Body of pancreas (tissue), 4 donors: ENCODE results near the gene UBR1. TPM values are rescaled to one million over a fixed set of nuclear protein-coding genes. Genes with fewer than 3 reads are reported as not detected.

Experiments
- ATAC-seq: fragments of 150-250 bp; one replicate; pipeline ENCODE4 v1.9.1; 2016
- DNase-seq, 4 donors: peaks; one replicate each; pipeline ENCODE4 v3.0.0-alpha.2; 2019
- H3K27ac ChIP-seq, 4 donors: fragments of 200-600 bp; sonication (generic); 1 replicate in 3 of 4; 2 replicates in 1 of 4; pipeline versions ENCODE4 v1.5.1 to v1.6.1; 2016 to 2019; ENCODE audit warnings: mild to moderate bottlenecking in 1 of 4, mixed read lengths in 1 of 4, moderate library complexity in 1 of 4
- H3K27me3 ChIP-seq, 2 donors: fragments of 200-600 bp; sonication (generic); one replicate each; pipeline ENCODE4 v1.6.0; 2016; ENCODE audit warnings: mild to moderate bottlenecking in 1 of 2
- H3K36me3 ChIP-seq, 2 donors: fragments of 200-600 bp; sonication (generic); replicated peaks in 1 of 2; 2 replicates each; pipeline ENCODE4 v1.5.1; 2016; ENCODE audit warnings: low read depth in 2 of 2; ENCODE audit not compliant: insufficient read depth in 1 of 2
- H3K4me1 ChIP-seq: fragments of 200-600 bp; sonication (generic); one replicate; pipeline ENCODE4 v1.6.0; 2016
- H3K4me3 ChIP-seq, 2 donors: fragments of 200-600 bp; sonication (generic); 1 replicate in 1 of 2; 2 replicates in 1 of 2; pipeline ENCODE4 v1.5.1; 2016 to 2019
- H3K9me3 ChIP-seq, 3 donors: fragments of 200-600 bp; sonication (generic); 1 replicate in 2 of 3; 2 replicates in 1 of 3; pipeline ENCODE4 v1.5.1; 2016
- POLR2A ChIP-seq, 3 donors: fragments of 450-650 bp; IDR thresholded peaks; one replicate each; pipeline ENCODE4 v1.6.1; 2016; ENCODE audit warnings: antibody characterized with exemption in 3 of 3, mild to moderate bottlenecking in 2 of 3
- WGBS, 2 donors: methylation state at CpG; one replicate each; pipeline ENCODE4 v1.1.5; 2017; 5-methylcytosine and 5-hydroxymethylcytosine counted together
- intact Hi-C: fragments of 100-400 bp; cut with DNase I; formaldehyde crosslinking; loops from one replicate; pipeline ENCODE4 v1.15.1; 2023
- total RNA-seq, 2 donors: library from RNA; depleted of rRNA; stranded (reverse); fragments of >200 nt; gene quantifications; one replicate each; pipeline ENCODE4 v1.1.0, GENCODE V29; 2016
- TF ChIP-seq, protein P1 (sequence below), 7 experiments: fragments of 450-650 bp in 4 of 7; fragments of 200-600 bp in 3 of 7; sonication (generic) in 3 of 7; IDR thresholded peaks; one replicate each; pipeline ENCODE4 v1.5.1; 2016 to 2019; ENCODE audit warnings: antibody characterized with exemption in 7 of 7

UBR1 gene
- total RNA-seq, 2 donors from 2014 or later, result 18.5 to 29.3 TPM

GRCh38 chr15:42921342-42921731, 184.5 kb downstream of the UBR1 start:
- H3K27me3 ChIP-seq, result no peaks in the 10 kb centered on the region
- DNase-seq (peak; percentile 9 to 23 (median 20)), ATAC-seq (no peak)
- peaks cover 7% of the 10 kb centered on the region for H3K4me1 ChIP-seq
- TF ChIP-seq POLR2A (IDR thresholded peaks at IDR 0.05), result no peak
- TF ChIP-seq, protein P1, sequence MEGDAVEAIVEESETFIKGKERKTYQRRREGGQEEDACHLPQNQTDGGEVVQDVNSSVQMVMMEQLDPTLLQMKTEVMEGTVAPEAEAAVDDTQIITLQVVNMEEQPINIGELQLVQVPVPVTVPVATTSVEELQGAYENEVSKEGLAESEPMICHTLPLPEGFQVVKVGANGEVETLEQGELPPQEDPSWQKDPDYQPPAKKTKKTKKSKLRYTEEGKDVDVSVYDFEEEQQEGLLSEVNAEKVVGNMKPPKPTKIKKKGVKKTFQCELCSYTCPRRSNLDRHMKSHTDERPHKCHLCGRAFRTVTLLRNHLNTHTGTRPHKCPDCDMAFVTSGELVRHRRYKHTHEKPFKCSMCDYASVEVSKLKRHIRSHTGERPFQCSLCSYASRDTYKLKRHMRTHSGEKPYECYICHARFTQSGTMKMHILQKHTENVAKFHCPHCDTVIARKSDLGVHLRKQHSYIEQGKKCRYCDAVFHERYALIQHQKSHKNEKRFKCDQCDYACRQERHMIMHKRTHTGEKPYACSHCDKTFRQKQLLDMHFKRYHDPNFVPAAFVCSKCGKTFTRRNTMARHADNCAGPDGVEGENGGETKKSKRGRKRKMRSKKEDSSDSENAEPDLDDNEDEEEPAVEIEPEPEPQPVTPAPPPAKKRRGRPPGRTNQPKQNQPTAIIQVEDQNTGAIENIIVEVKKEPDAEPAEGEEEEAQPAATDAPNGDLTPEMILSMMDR (IDR thresholded peaks at IDR 0.05), result no peak
- H3K27ac ChIP-seq, result peak overlapping the region in 1 of 4 donors; percentile 82
- peak overlapping the region in 1 of 2 donors; percentile 56 for H3K4me3 ChIP-seq
- WGBS, 2 donors, result 7% methylated on average over 11 to 19 of the region's 19 CpGs
- H3K9me3 ChIP-seq, result no peaks in the 10 kb centered on the region
- intact Hi-C loops, result no loop called here
- no peaks in the 10 kb centered on the region for H3K36me3 ChIP-seq

- H3K9me3 ChIP-seq, result no peaks in the 10 kb centered on the region
- H3K36me3 ChIP-seq, result no peaks in the 10 kb centered on the region
- intact Hi-C loops, result no loop called here
- H3K4me3 ChIP-seq, result peak within 1 kb of the TSS; percentile 56 to 98
- peak within 1 kb of the TSS; percentile 68 to 87 (median 82) for H3K27ac ChIP-seq
- ATAC-seq, result peak; percentile 99
- peaks cover 7% of the 10 kb centered on the region for H3K4me1 ChIP-seq
- peak; percentile 98 to 99 (median 98) for DNase-seq
- TF ChIP-seq, protein P1 (IDR thresholded peaks at IDR 0.05), result peak in 4 of 7 experiments; percentile 34 to 42 (median 39)
- peak; percentile 50 to 90 (median 84) for TF ChIP-seq POLR2A (IDR thresholded peaks at IDR 0.05)
- 0% methylated on average over 3 to 69 of the region's 72 CpGs for WGBS, 2 donors
- H3K27me3 ChIP-seq, result no peaks in the 10 kb centered on the region
These were observed 185.1 kb downstream of the UBR1 start, which contains the start of gene TTBK2 for GRCh38 chr15:42920519-42921341. TTBK2 (minus strand) TSS chr15:42920778; CDS start chr15:42878617, 42,161 bp downstream.

- peak; percentile 24 for ATAC-seq
- Histone ChIP-seq H3K27ac (peak overlapping the region; percentile 68 to 87 (median 82)), H3K36me3 (no peaks in the 10 kb centered on the region), H3K4me3 (peak overlapping the region; percentile 56 to 98), H3K4me1 (peaks cover 7% of the 10 kb centered on the region), H3K9me3 (no peaks in the 10 kb centered on the region), H3K27me3 (no peaks in the 10 kb centered on the region)
- TF ChIP-seq, protein P1 (IDR thresholded peaks at IDR 0.05), result no peak
- TF ChIP-seq POLR2A (IDR thresholded peaks at IDR 0.05), result no peak
- DNase-seq, result peak; percentile 43 to 56 (median 49)
- intact Hi-C loops, result loop anchor here (10.0 kb wide), 1 partner anchor 335 kb away; no protein-coding TSS in a partner anchor
- 0 to 1% methylated on average over 10 to 34 of the region's 40 CpGs for WGBS, 2 donors
These were observed 185.9 kb downstream of the UBR1 start for GRCh38 chr15:42919799-42920518.

- H3K4me1 ChIP-seq, result peaks cover 7% of the 10 kb centered on the region
- H3K4me3 ChIP-seq, result peak overlapping the region; percentile 56 to 98
- no peaks in the 10 kb centered on the region for H3K9me3 ChIP-seq
- DNase-seq (no peak), ATAC-seq (no peak)
- TF ChIP-seq POLR2A (IDR thresholded peaks at IDR 0.05), result no peak
- TF ChIP-seq, protein P1 (IDR thresholded peaks at IDR 0.05), result no peak
- no peaks in the 10 kb centered on the region for H3K27me3 ChIP-seq
- peak overlapping the region; percentile 68 to 87 (median 82) for H3K27ac ChIP-seq
- intact Hi-C loops, result loop anchor here (10.0 kb wide), 1 partner anchor 335 kb away; no protein-coding TSS in a partner anchor
- WGBS, 2 donors, result 40 to 57% methylated on average over 2 of the region's 2 CpGs
- no peaks in the 10 kb centered on the region for H3K36me3 ChIP-seq
These were observed 186.5 kb downstream of the UBR1 start for GRCh38 chr15:42919308-42919707.
